HG02678 (cell line): ENCODE data around the gene GALNT17.

Experiments used
- ATAC-seq: cut with Tn5 transposase; IDR thresholded peaks from one replicate; pipeline ENCODE4 v1.9.1; 2021; ENCODE audit warnings: mild to moderate bottlenecking, moderate library complexity; ENCODE audit not compliant: unreplicated experiment

GALNT17 gene

DNA sequence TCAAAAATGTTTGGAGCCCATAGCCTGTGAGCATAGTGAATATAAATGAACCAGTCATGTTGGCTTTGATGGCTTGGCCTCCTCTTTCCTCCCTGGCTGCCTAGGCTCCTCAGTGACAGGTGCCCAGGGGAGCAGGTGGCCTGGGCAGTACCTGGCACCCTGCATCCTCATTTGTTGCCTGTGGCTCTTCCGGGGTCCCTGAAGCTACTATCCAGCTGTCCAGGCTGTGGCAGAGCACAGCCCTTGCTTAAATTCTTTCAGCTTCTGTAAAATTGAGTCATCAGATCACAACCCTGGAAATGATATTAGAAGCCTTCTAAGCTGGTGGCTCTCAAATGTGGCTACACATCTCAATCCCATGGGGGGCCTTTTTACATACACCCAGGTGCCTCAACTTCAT is 525.4 kb downstream of the GALNT17 start:
- ATAC-seq = no peak

DNA sequence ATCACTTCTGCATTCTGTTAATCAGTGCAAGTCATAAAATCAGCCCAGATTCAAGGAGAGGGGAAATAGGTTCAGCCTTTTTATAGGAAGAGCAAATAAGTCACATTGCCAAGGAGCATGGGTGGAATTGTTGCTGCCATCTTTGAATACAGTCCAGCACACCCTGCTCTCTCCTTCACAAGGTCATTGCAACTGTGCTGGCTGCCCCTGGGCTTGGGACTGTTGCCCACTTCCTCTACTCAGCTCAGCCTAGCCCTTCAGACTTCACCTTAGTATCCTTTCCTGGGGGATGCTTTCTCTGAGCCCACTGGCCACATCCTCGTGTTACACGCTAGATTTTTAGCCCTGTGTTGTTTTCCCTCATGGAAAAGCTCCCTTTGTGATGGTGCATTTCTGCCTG is 527.7 kb downstream of the GALNT17 start:
- no peak for ATAC-seq

DNA sequence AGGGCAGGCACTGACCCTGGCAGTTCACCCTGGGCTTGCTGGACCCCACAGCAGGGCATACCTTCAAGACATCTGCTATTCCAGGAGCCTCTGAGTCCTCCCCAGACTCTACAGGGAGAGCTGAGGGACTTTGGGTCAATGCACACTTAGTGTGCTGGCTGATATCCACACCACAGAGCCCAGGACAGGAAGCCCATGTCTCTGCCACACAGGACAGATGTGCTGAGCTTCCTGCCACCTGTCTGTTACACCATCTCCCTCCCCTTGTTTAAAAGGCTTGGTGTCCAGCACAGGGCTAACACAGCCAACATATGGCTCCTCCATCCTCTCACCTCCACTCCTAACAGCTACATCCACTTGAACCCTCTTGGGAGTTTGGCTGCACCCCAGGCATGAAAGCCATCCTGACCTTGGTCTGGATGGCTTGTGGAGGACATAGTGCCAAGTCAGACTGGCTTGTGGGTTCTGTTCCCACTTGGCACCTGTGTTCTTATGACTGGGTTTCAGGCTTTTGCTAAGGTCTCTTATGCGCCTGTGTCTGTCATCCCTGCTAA is 529.8 kb downstream of the GALNT17 start:
- ATAC-seq = no peak

DNA sequence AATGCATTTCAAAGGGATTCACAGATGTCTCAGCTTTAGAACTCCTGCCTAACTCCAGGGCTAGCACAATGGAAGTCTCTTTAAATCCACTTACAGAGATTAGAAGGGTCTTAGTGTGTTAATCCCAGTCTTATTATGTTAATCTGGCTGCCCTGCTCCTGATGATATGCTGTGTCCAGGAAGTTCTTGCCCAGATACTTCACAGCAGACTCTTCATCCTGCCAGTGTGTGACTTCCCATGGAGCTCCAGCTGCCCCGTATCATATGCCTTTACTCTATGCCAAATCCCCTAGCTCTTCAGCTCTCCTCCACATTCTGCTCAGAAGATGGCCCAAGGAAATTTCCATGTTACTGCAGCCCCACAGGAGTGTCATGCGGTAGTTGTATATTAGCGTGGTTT is 533.8 kb downstream of the GALNT17 start:
- no peak for ATAC-seq

DNA sequence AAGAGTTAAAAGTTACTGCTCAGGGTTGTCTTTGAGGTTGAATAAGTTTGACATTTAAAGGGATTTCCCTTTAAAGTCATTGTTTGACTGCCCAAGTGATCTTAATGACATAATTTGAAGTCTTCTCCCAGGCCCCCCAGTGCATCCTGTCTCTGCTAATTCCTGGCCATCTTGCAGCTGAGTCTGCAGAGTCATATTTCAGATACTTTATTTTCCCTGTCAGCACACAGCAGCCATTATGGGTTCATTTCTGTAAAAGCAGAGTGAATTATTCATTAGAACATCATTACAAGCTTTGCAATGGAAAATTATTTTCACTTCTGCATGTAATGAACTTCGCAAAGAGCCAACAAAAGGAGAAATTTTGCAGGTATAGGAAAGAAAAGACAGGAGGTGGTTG is 536.6 kb downstream of the GALNT17 start:
- no peak for ATAC-seq

- ATAC-seq = no peak
Measured at GRCh38 chr7:71679480-71679879, 547.5 kb downstream of the GALNT17 start.

DNA sequence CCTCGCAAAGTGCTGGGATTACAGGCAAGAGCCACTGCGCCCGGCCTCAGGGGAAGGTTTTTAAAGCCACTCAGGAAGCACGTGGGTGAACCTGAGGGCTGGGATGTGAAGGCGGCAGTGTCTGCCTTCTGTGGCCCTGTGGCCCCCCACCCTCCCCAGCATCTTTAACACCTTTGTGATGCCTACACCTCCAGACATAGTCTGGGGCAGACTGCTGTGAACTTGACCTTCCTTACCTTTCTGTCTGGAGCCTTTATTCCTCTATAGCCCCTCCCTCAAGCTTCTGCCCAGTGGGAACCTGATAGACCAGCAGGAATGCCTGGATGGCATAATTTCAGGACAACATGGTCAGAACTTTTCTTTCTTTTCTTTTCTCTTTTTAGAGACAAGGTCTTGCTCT is 550.2 kb downstream of the GALNT17 start:
- no peak for ATAC-seq

- no peak for ATAC-seq
Measured at GRCh38 chr7:71682841-71683781, 551.2 kb downstream of the GALNT17 start.

DNA sequence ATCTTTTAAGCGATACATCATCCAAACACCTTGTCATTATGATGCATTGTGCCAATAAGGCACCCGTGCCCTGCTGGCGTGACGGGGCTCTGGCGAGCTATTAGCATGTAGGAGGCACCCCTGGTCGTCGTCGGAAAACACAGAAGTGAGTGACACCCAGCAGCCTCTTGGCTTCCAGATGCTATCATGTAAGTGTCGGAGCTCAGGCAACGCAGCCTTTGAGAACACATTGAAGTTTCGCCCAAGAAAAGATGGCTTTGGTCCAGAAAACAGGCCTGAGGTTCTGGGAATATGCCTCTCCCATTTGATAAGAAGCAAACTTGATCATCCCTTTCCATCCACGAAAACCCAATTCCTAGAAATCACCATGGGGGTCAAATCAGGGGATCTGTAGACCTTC is 555.3 kb downstream of the GALNT17 start:
- ATAC-seq = no peak

- no peak for ATAC-seq
Measured at GRCh38 chr7:71687831-71688599, 556.1 kb downstream of the GALNT17 start.

- no peak for ATAC-seq
Measured at GRCh38 chr7:71691538-71691937, 559.6 kb downstream of the GALNT17 start.

GRCh38 chr7:71694665-71695064 is 562.7 kb downstream of the GALNT17 start:
- no peak for ATAC-seq

GRCh38 chr7:71695186-71695585 is 563.2 kb downstream of the GALNT17 start:
- ATAC-seq = no peak

DNA sequence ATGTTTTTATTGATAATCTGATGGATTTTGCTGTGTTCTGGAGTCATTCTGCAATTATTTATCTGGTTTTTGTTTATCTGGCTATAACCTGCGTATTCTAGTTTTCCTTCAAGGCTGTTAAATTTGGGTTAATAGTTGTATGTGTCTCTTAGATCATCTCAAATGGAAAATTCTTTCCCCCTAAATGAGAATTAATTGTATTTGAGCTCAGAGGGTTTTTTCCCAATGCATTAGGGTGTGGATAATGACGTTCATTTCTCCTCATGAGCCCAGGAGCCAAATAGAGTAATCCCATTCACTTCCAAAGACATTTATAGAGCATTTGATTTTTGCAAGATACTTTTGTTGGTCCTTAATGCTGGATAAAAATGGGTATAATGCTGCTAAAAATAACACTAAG is 564.6 kb downstream of the GALNT17 start:
- ATAC-seq = no peak

DNA sequence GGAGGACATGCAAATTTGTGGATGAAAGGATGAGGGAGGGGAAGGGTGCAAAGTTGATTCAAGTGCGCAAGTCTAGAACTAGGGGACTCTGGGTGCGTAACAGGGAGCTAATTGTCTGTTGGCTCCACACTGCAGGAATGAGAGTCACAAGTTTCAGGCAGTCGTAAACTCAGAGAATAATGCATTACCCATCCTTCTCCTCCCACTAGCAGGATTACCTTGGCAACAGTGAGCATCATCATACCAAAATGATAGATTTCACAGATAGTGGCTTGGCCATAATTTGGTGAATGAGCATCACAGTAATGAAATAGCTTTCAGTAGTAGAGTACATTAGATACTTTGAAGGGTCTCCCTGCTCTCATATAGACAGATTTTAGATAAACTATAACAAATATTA is 565.5 kb downstream of the GALNT17 start:
- ATAC-seq = no peak

GRCh38 chr7:71705217-71705616 is 573.3 kb downstream of the GALNT17 start:
- no peak for ATAC-seq

DNA sequence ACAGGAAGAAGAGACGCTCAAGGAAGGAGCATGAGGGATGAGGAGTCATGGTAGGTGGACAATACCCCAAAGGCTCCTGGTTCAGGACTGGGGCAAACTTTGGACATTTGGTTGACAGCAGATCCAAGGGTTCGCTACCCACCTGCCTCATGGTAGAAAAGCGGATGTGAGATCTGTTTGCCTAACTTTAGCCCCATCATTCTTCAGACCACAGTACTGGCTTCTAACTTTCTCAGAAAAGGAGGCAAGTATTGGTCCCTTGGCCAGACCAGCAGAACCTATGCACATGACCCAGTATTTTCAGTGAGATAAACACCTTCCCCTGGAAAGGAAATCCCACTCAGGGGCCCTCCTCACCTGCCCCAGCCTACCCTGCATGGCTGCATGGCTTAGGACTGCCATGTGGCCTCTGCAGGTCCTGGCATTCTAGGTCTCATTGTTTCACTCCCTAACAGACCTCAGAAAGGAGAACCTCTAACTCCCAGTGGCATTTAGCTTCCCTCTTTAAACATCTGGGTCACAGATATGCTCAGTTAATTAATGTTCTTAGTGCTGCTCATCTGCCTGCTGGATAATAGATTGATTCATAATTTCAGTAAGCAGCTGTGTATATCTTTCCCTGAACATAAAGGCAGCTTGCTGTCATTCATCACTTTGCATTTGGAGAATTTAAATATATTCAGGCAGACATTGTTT is 574.1 kb downstream of the GALNT17 start:
- no peak for ATAC-seq

DNA sequence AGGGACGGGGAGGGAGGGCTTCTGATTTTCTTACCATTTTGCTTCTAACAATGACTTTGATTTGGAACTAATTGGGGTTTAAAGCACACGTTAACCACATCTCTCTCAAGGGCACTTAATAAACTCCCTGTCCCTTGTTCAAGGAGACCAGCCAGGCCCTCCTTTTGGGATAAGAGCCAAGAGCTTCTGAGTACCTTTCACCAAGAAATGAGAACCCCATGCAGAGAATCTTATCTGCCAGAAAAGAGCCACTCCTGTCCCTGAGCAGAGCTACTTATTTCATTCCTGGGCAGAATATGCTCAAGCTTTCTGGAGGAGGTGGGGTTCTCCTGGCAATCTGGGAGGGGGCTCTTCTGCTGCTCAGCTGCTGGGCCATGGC is 574.6 kb downstream of the GALNT17 start:
- ATAC-seq = no peak

DNA sequence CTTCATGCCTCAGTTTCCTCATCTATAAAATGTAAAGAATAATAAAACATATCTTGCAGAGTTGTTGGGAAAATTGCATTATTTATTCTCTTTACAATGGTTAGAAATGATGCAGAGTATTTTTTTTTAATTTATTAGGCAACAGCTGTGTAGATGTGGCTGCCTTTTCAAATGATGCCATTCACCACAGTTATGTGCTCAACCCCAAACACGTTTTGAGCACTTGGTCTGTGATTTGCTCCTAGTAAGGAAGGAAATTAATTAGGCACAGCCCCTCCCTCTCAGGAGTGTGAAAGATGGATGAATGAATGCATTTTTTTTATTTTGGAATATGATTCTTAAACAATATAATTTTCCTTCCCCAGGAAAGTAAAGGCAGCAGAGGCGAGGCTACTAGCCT is 575.1 kb downstream of the GALNT17 start:
- ATAC-seq = no peak

DNA sequence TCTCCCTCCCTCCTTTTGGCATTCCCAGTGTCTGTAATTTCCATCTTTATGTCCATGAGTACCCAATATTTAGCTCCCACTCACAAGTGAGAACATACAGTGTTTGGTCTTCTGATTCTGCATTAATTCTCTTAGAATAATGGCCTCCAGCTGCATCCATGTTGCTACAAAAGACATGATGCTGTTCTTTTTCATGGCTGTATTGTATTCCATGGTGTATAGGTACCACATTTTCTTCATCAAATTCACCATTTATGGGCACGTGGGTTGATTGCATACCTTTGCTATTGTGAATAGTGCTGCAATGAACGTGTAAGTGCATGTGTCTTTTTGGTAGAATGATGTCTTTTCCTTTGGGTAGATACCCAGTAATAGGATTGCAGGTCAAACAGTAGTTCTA is 576.8 kb downstream of the GALNT17 start:
- no peak for ATAC-seq

DNA sequence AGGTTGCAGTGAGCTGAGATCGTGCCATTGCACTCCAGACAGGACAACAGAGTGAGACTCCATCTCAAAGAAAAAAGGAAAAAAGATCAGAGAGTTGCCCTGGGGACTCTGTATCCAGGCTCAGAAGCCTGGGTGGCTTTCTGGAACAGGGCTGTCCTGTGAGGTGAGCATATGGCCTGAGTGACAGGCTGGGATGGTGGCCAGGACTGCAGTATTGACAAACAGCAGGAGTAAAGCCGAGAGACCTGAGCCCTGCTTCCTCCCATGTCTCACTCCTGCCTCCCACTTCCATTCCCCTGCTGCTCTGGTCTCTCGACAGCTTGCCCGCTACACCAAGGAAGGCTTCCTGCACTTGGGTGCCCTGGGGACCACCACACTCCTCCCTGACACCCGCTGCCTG is 578.5 kb downstream of the GALNT17 start:
- ATAC-seq = no peak
